PC-9 (cell line): ENCODE data around the gene ABCA7. TPM values are rescaled to one million over a fixed set of nuclear protein-coding genes. Genes with fewer than 3 reads are reported as not detected.
A peak's percentile ranks its signal among the peaks of the same experiment; 100 is the strongest.

Experiments used
- BruUV-seq: library from RNA; stranded (reverse); fragments of 400-500 nt; replicated peaks from 2 replicates; lab custom pipeline; 2021; lab: Mats Ljungman, UMichigan
- CTCF ChIA-PET: fragments of 300-600 bp; sonication (Branson Sonifier 250); formaldehyde crosslinking; loops from one replicate; lab custom pipeline; 2022; ENCODE audit warnings: antibody characterized with exemption; lab: Charles Lee
- POLR2A ChIA-PET: fragments of 300-600 bp; sonication (Branson Sonifier 250); formaldehyde crosslinking; loops from one replicate; lab custom pipeline; 2022; ENCODE audit warnings: antibody characterized with exemption; ENCODE audit not compliant: unreplicated experiment; lab: Charles Lee
- DNase-seq, 2 experiments: peaks; one replicate each; pipeline versions ENCODE4 v3.0.0 to v3.0.0-alpha.2; 2015 to 2022; ENCODE audit warnings: mixed read lengths in 1 of 2
- H2AFZ ChIP-seq: fragments of 200-600 bp; sonication (generic); 2 replicates; pipeline ENCODE4 v1.8.1; 2017; ENCODE audit warnings: antibody characterized with exemption
- H3F3A ChIP-seq: fragments of 200-600 bp; sonication (generic); 2 replicates; pipeline ENCODE4 v1.8.1; 2017; ENCODE audit warnings: antibody characterized with exemption, mild to moderate bottlenecking, low read depth; ENCODE audit not compliant: insufficient read depth
- H3K27ac ChIP-seq: fragments of 200-600 bp; sonication (generic); 2 replicates; pipeline ENCODE4 v1.6.1; 2016; ENCODE audit warnings: mixed run types
- H3K27me3 ChIP-seq: fragments of 200-600 bp; sonication (generic); 2 replicates; pipeline ENCODE4 v1.6.1; 2016; ENCODE audit warnings: low read depth, mixed run types; ENCODE audit not compliant: insufficient read depth
- H3K36me3 ChIP-seq: fragments of 200-600 bp; sonication (generic); 2 replicates; pipeline ENCODE4 v1.6.1; 2016; ENCODE audit warnings: low read depth, mixed run types
- H3K4me1 ChIP-seq: fragments of 200-600 bp; sonication (generic); replicated peaks from 2 replicates; pipeline ENCODE4 v1.6.1; 2016; ENCODE audit warnings: mixed run types; ENCODE audit not compliant: insufficient read depth
- H3K4me2 ChIP-seq: fragments of 200-600 bp; sonication (generic); 2 replicates; pipeline ENCODE4 v1.6.1; 2017; ENCODE audit warnings: mixed run types
- H3K4me3 ChIP-seq: fragments of 200-600 bp; sonication (generic); 2 replicates; pipeline ENCODE4 v1.6.1; 2016; ENCODE audit warnings: mixed run types
- H3K79me2 ChIP-seq: fragments of 200-600 bp; sonication (generic); 2 replicates; pipeline ENCODE4 v1.6.1; 2017; ENCODE audit warnings: low read depth, mixed run types
- H3K9me2 ChIP-seq: fragments of 200-600 bp; sonication (generic); 2 replicates; pipeline ENCODE4 v1.8.1; 2017; ENCODE audit warnings: mild to moderate bottlenecking; ENCODE audit not compliant: insufficient read depth
- H3K9me3 ChIP-seq: fragments of 200-600 bp; sonication (generic); 2 replicates; pipeline ENCODE4 v1.8.1; 2016; ENCODE audit warnings: low read depth; ENCODE audit not compliant: insufficient read depth
- H4K20me1 ChIP-seq: fragments of 200-600 bp; sonication (generic); 2 replicates; pipeline ENCODE4 v1.8.1; 2017; ENCODE audit not compliant: insufficient read depth
- CTCF ChIP-seq: fragments of 200-600 bp; sonication (generic); conservative IDR thresholded peaks from 2 replicates; pipeline ENCODE4 v1.6.1; 2017; ENCODE audit warnings: mixed run types, antibody characterized with exemption, mild to moderate bottlenecking, moderate library complexity
- EZH2 ChIP-seq: fragments of 200-600 bp; sonication (generic); IDR thresholded peaks from 2 replicates; pipeline ENCODE4 v1.8.0; 2017; ENCODE audit warnings: antibody characterized with exemption, low read depth
- intact Hi-C: fragments of 100-400 bp; cut with micrococcal nuclease; formaldehyde crosslinking; loops from one replicate; pipeline ENCODE4 v1.10.0; 2022; ENCODE audit not compliant: unreplicated experiment
- total RNA-seq: library from RNA; stranded (reverse); gene quantifications from 2 replicates; pipeline ENCODE4 v1.2.3, GENCODE V29; 2021

Gene ABCA7
- total RNA-seq, 1 experiment from 2014 or later, result 29.9 TPM

DNA sequence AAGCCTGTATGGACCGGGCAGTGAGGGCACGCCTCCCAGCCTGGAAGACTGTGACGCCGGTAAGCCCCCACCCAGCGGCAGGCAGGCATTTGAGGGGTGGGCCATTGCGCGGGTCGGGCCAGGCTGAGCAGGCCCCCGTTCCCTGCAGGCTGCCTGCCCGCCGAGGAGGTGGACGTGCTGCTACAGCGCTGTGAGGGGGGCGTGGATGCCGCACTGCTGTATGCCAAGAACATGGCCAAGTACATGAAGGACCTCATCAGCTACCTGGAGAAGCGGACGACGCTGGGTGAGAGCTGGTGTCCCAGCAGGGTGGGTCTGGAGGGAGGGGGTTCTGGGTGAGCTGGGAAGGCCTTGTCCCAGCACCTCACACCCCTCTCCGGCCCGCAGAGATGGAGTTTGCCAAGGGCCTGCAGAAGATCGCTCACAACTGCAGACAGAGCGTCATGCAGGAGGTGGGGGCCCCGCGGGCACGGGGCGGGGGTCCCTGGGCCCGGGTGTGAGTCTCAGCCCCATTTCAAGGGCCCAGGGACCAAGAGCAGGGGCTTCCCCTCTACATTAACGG is 34.1 kb downstream of the ABCA7 start:
- no peak for DNase-seq
- H3K9me2 ChIP-seq, result no peaks in the 10 kb centered on the region
- BruUV-seq, result no TSS peak
- ChIA-PET CTCF (no interaction called here), POLR2A (no interaction called here)
- no peaks in the 10 kb centered on the region for H3K79me2 ChIP-seq
- 0 out of 2 replicates have a peak, but pooled peaks cover 9% of the 10 kb centered on the region for H3K4me1 ChIP-seq
- H4K20me1 ChIP-seq, result no peaks in the 10 kb centered on the region
- no peak overlapping the region for H2AFZ ChIP-seq
- H3F3A ChIP-seq, result peaks cover 17% of the 10 kb centered on the region; the same call in 1 of the 2 replicates
- 0 out of 2 replicates have a peak overlapping the region, but pooled peaks have one; percentile 34 for H3K4me2 ChIP-seq
- no peaks in the 10 kb centered on the region for H3K9me3 ChIP-seq
- TF ChIP-seq EZH2, result no peak
- TF ChIP-seq CTCF, result no peak
- intact Hi-C loops, result no loop called here
- H3K36me3 ChIP-seq, result no peaks in the 10 kb centered on the region
- no peak overlapping the region for H3K27ac ChIP-seq
- no peaks in the 10 kb centered on the region for H3K27me3 ChIP-seq
- no peak overlapping the region for H3K4me3 ChIP-seq

GRCh38 chr19:1074544-1075283 is 34.8 kb downstream of the ABCA7 start:
- intact Hi-C loops, result no loop called here

DNA sequence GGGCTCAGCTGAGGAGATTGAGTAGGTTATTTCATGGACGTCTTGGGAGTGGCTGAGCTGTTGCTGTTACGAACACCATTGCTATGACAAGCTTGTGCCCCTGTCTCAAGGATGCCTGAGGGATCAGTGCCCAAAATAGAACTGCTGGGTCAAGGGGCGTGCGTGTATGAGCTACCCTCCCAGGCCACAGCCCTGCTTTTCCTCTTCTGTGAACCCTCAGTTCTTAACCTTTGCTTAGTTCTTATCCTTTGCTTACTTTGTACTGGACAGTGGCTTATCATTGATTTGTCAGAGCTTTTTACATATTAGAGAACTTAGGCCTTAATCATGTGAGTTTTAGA is 36.1 kb downstream of the ABCA7 start:
- no TSS peak for BruUV-seq
- Histone ChIP-seq H3F3A (peaks cover 17% of the 10 kb centered on the region; the same call in 1 of the 2 replicates), H4K20me1 (no peaks in the 10 kb centered on the region), H3K36me3 (no peaks in the 10 kb centered on the region), H3K9me2 (no peaks in the 10 kb centered on the region), H3K27me3 (no peaks in the 10 kb centered on the region), H3K27ac (no peak overlapping the region), H3K4me1 (0 out of 2 replicates have a peak, but pooled peaks cover 9% of the 10 kb centered on the region), H3K79me2 (no peaks in the 10 kb centered on the region), H3K9me3 (no peaks in the 10 kb centered on the region), H3K4me3 (no peak overlapping the region), H2AFZ (no peak overlapping the region), H3K4me2 (no peak overlapping the region; the same call in 1 of the 2 replicates)
- ChIA-PET POLR2A (no interaction called here), CTCF (interaction anchor here (1.1 kb wide), 1 partner anchor 144 kb away, joined by 3 read pairs; no protein-coding TSS in a partner anchor)
- DNase-seq, result no peak
- no peak for TF ChIP-seq EZH2
- TF ChIP-seq CTCF, result no peak
- intact Hi-C loops, result no loop called here

More at GRCh38 chr19:1074544-1075283, 34.8 kb downstream of the ABCA7 start:
- H3K9me2 ChIP-seq, result no peaks in the 10 kb centered on the region
- no peaks in the 10 kb centered on the region for H3K9me3 ChIP-seq
- H3K79me2 ChIP-seq, result no peaks in the 10 kb centered on the region
- peak overlapping the region; percentile 62 for H3K4me3 ChIP-seq
- no peak overlapping the region for H2AFZ ChIP-seq
- ChIA-PET CTCF (no interaction called here), POLR2A (no interaction called here)
- peaks cover 17% of the 10 kb centered on the region; the same call in 1 of the 2 replicates for H3F3A ChIP-seq
- no peaks in the 10 kb centered on the region for H3K27me3 ChIP-seq
- no peaks in the 10 kb centered on the region for H4K20me1 ChIP-seq
- 0 out of 2 replicates have a peak, but pooled peaks cover 9% of the 10 kb centered on the region for H3K4me1 ChIP-seq
- H3K36me3 ChIP-seq, result no peaks in the 10 kb centered on the region
- TF ChIP-seq EZH2, result no peak
- TF ChIP-seq CTCF, result no peak
- H3K27ac ChIP-seq, result no peak overlapping the region
- DNase-seq, result peak in 1 of 2 experiments; percentile 76
- BruUV-seq, result no TSS peak
- peak overlapping the region; percentile 87 for H3K4me2 ChIP-seq
